Liver (tissue), 9 donors: Measurements from ENCODE around the gene CYP2B6. TPM values are rescaled to one million over a fixed set of nuclear protein-coding genes. Genes with fewer than 3 reads are reported as not detected.
A peak's percentile ranks its signal among the peaks of the same experiment; 100 is the strongest.

ENCODE experiments used
- DNase-seq: peaks from one replicate; pipeline ENCODE4 v3.0.0-alpha.2; 2017; ENCODE audit warnings: low spot score
- H3K27ac ChIP-seq, 2 donors: one replicate each; pipeline ENCODE4 v1.7.0; 2013; ENCODE audit warnings: inconsistent platforms in 2 of 2, low read length in 2 of 2, control low read depth in 1 of 2, low read depth in 1 of 2, mild to moderate bottlenecking in 1 of 2
- H3K27me3 ChIP-seq, 4 donors: one replicate each; pipeline versions ENCODE4 v1.6.1 to v1.7.0; 2013; ENCODE audit warnings: low read length in 3 of 4, inconsistent platforms in 1 of 4, mild to moderate bottlenecking in 1 of 4, moderate library complexity in 1 of 4; ENCODE audit not compliant: control insufficient read depth in 4 of 4, insufficient read depth in 4 of 4
- H3K36me3 ChIP-seq, 4 donors: one replicate each; pipeline versions ENCODE4 v1.6.1 to v1.7.0; 2013; ENCODE audit warnings: low read length in 3 of 4, mild to moderate bottlenecking in 3 of 4, low read depth in 1 of 4, moderate library complexity in 1 of 4; ENCODE audit not compliant: control insufficient read depth in 4 of 4, insufficient read depth in 3 of 4
- H3K4me1 ChIP-seq, 4 donors: one replicate each; pipeline versions ENCODE4 v1.6.1 to v1.7.0; 2013; ENCODE audit warnings: low read length in 3 of 4, mild to moderate bottlenecking in 3 of 4, moderate library complexity in 1 of 4; ENCODE audit not compliant: control insufficient read depth in 4 of 4, insufficient read depth in 4 of 4
- H3K4me3 ChIP-seq, 3 donors: one replicate each; pipeline versions ENCODE4 v1.6.1 to v1.7.0; 2013; ENCODE audit warnings: low read length in 3 of 3, control low read depth in 1 of 3, low read depth in 1 of 3, mild to moderate bottlenecking in 1 of 3
- H3K9ac ChIP-seq, 2 donors: one replicate each; pipeline ENCODE4 v1.7.0; 2013; ENCODE audit warnings: low read length in 2 of 2, mild to moderate bottlenecking in 2 of 2, moderate library complexity in 2 of 2, control low read depth in 1 of 2, low read depth in 1 of 2
- H3K9me3 ChIP-seq, 4 donors: one replicate each; pipeline versions ENCODE4 v1.6.1 to v1.7.0; 2013; ENCODE audit warnings: low read length in 3 of 4; ENCODE audit not compliant: control insufficient read depth in 4 of 4
- ATF3 ChIP-seq: IDR thresholded peaks from 2 replicates; pipeline ENCODE4 v1.6.1; 2016; ENCODE audit warnings: antibody characterized with exemption
- CTCF ChIP-seq: fragments of 150-350 bp; IDR thresholded peaks from 2 replicates; pipeline ENCODE4 v1.5.1; 2017; ENCODE audit warnings: improper control_type of control experiment, low read depth, low read length; ENCODE audit not compliant: missing input control
- EGR1 ChIP-seq, 2 donors: IDR thresholded peaks; 2 replicates each; pipeline ENCODE4 v1.6.1; 2016 to 2018; ENCODE audit warnings: antibody characterized with exemption in 2 of 2, low read depth in 2 of 2
- FOXA1 ChIP-seq: IDR thresholded peaks from 2 replicates; pipeline ENCODE4 v1.6.1; 2016; ENCODE audit warnings: antibody characterized with exemption
- FOXA2 ChIP-seq: IDR thresholded peaks from 2 replicates; pipeline ENCODE4 v1.6.1; 2016; ENCODE audit warnings: antibody characterized with exemption
- GABPA ChIP-seq, 2 donors: IDR thresholded peaks in 1 of 2; conservative IDR thresholded peaks in 1 of 2; 2 replicates each; pipeline ENCODE4 v1.6.1; 2016; ENCODE audit warnings: antibody characterized with exemption in 2 of 2, mild to moderate bottlenecking in 1 of 2, moderate library complexity in 1 of 2
- HNF4A ChIP-seq, 2 donors: conservative IDR thresholded peaks; 2 replicates each; pipeline ENCODE4 v1.6.1; 2016; ENCODE audit warnings: antibody characterized with exemption in 2 of 2, mild to moderate bottlenecking in 2 of 2
- HNF4G ChIP-seq: IDR thresholded peaks from 2 replicates; pipeline ENCODE4 v1.6.1; 2016; ENCODE audit warnings: antibody characterized with exemption
- JUND ChIP-seq, 2 donors: IDR thresholded peaks; 2 replicates each; pipeline ENCODE4 v1.6.1; 2016; ENCODE audit warnings: antibody characterized with exemption in 2 of 2
- MAX ChIP-seq: IDR thresholded peaks from 2 replicates; pipeline ENCODE4 v1.6.1; 2016; ENCODE audit warnings: antibody characterized with exemption
- NR2F2 ChIP-seq: IDR thresholded peaks from 2 replicates; pipeline ENCODE4 v1.6.1; 2016; ENCODE audit warnings: antibody characterized with exemption
- RAD21 ChIP-seq, 2 donors: IDR thresholded peaks; 2 replicates each; pipeline ENCODE4 v1.6.1; 2016; ENCODE audit warnings: antibody characterized with exemption in 2 of 2, mild to moderate bottlenecking in 2 of 2
- RXRA ChIP-seq, 2 donors: IDR thresholded peaks; 2 replicates each; pipeline ENCODE4 v1.6.1; 2017 to 2018; ENCODE audit warnings: antibody characterized with exemption in 2 of 2, mild to moderate bottlenecking in 1 of 2
- SP1 ChIP-seq: IDR thresholded peaks from 2 replicates; pipeline ENCODE4 v1.6.1; 2018; ENCODE audit warnings: antibody characterized with exemption, mild to moderate bottlenecking
- TAF1 ChIP-seq: conservative IDR thresholded peaks from 2 replicates; pipeline ENCODE4 v1.6.1; 2016; ENCODE audit warnings: antibody characterized with exemption, mild to moderate bottlenecking
- YY1 ChIP-seq: IDR thresholded peaks from 2 replicates; pipeline ENCODE4 v1.6.1; 2016; ENCODE audit warnings: antibody characterized with exemption, mild to moderate bottlenecking
- ZBTB33 ChIP-seq: IDR thresholded peaks from 2 replicates; pipeline ENCODE4 v1.6.1; 2016; ENCODE audit warnings: antibody characterized with exemption
- WGBS: extraction: QIAGEN DNeasy Blood & Tissue Kit; methylation state at CpG from one replicate; pipeline ENCODE4 v1.1.7; 2013; 5-methylcytosine and 5-hydroxymethylcytosine counted together
- polyA plus RNA-seq, 2 donors: library from polyadenylated mRNA; stranded (reverse) in 1 of 2; unstranded in 1 of 2; fragments of 200-250 nt in 1 of 2; fragments of >200 nt in 1 of 2; fragmentation: Nextera tagmentation in 1 of 2; extraction: Ambion mirVana in 1 of 2; gene quantifications; one replicate each; pipeline versions ENCODE4 v1.2.1 to v1.2.3, GENCODE V29; 2013 to 2015
- total RNA-seq, 2 donors: library from RNA; depleted of rRNA; stranded (reverse); fragments of >200 nt; gene quantifications; one replicate each; pipeline ENCODE4 v1.2.3, GENCODE V29; 2014
- TF ChIP-seq, protein P1 (sequence below): IDR thresholded peaks from 2 replicates; pipeline ENCODE4 v1.6.1; 2016; ENCODE audit warnings: antibody characterized with exemption, mild to moderate bottlenecking
- donor health status: healthy.
- donor health status: healthy.
- donor health status: healthy.
- donor health status: healthy.
- donor health status: healthy.

CYP2B6 gene
- 10 to 100 TPM in 1 of 2 donors, not detected in 1; 13.0 TPM for total RNA-seq
- 100 to 1,000 TPM in 1 of 2 donors, 10 to 100 TPM in 1; 16.6 to 751 TPM for polyA plus RNA-seq

GRCh38 chr19:40990972-40991381 lies at the start of gene CYP2B6:
Gene CYP2B6 (plus strand): TSS chr19:40991282. CDS start chr19:40991306, 24 bp downstream.
- no peaks in the 10 kb centered on the region for H3K27me3 ChIP-seq
- H3K4me1 ChIP-seq: peaks cover 2 to 39% (median 23%) of the 10 kb centered on the region in 4 donors
- H3K27ac ChIP-seq: peak within 1 kb of the TSS; percentile 80 to 94
- peaks cover 0 to 4% (median under 1%) of the 10 kb centered on the region in 4 donors for H3K36me3 ChIP-seq
- H3K9me3 ChIP-seq: no peaks in the 10 kb centered on the region
- TF ChIP-seq GABPA (IDR thresholded peaks at IDR 0.05 in 1 of 2, conservative IDR thresholded peaks at IDR 0.05 in 1 of 2): peak in 1 of 2 donors; percentile 38
- TF ChIP-seq FOXA1: peak; percentile 81
- TF ChIP-seq FOXA2: peak; percentile 77
- TF ChIP-seq ZBTB33: peak; percentile 85
- peak; percentile 89 for TF ChIP-seq ATF3
- peak; percentile 45 to 55 for TF ChIP-seq RAD21 (IDR thresholded peaks at IDR 0.05)
- TF ChIP-seq, protein P1, sequence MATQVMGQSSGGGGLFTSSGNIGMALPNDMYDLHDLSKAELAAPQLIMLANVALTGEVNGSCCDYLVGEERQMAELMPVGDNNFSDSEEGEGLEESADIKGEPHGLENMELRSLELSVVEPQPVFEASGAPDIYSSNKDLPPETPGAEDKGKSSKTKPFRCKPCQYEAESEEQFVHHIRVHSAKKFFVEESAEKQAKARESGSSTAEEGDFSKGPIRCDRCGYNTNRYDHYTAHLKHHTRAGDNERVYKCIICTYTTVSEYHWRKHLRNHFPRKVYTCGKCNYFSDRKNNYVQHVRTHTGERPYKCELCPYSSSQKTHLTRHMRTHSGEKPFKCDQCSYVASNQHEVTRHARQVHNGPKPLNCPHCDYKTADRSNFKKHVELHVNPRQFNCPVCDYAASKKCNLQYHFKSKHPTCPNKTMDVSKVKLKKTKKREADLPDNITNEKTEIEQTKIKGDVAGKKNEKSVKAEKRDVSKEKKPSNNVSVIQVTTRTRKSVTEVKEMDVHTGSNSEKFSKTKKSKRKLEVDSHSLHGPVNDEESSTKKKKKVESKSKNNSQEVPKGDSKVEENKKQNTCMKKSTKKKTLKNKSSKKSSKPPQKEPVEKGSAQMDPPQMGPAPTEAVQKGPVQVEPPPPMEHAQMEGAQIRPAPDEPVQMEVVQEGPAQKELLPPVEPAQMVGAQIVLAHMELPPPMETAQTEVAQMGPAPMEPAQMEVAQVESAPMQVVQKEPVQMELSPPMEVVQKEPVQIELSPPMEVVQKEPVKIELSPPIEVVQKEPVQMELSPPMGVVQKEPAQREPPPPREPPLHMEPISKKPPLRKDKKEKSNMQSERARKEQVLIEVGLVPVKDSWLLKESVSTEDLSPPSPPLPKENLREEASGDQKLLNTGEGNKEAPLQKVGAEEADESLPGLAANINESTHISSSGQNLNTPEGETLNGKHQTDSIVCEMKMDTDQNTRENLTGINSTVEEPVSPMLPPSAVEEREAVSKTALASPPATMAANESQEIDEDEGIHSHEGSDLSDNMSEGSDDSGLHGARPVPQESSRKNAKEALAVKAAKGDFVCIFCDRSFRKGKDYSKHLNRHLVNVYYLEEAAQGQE: peak; percentile 88
- TF ChIP-seq HNF4G: peak; percentile 94
- peak; percentile 99 for TF ChIP-seq SP1
- TF ChIP-seq TAF1: peak; percentile 80
- peak; percentile 63 to 77 for TF ChIP-seq JUND (IDR thresholded peaks at IDR 0.05)
- peak; percentile 92 to 94 for TF ChIP-seq EGR1 (IDR thresholded peaks at IDR 0.05; ENCODE audit: low read depth in 2 of 2)
- TF ChIP-seq MAX: peak; percentile 76
- TF ChIP-seq YY1: peak; percentile 83
- no peak for TF ChIP-seq NR2F2
- TF ChIP-seq HNF4A (conservative IDR thresholded peaks at IDR 0.05): peak; percentile 96 to 97
- TF ChIP-seq RXRA (IDR thresholded peaks at IDR 0.05): peak; percentile 95 to 97
- no peak for TF ChIP-seq CTCF
- peak within 1 kb of the TSS; percentile 30 to 85 for H3K9ac ChIP-seq
- no peak for DNase-seq
- 40% methylated on average over 2 of the region's 2 CpGs for WGBS
- peak within 1 kb of the TSS; percentile 56 to 87 (median 87) for H3K4me3 ChIP-seq
